K562 (cell line): Measurements from ENCODE around the gene MGST2. TPM values are rescaled to one million over a fixed set of nuclear protein-coding genes. Genes with fewer than 3 reads are reported as not detected.

Experiments
- ATAC-seq: fragments of 200-7000 bp; cut with Tn5 transposase; 3 replicates; pipeline ENCODE4 v1.9.1; 2020; ENCODE audit warnings: moderate library complexity
- BruUV-seq: library from RNA; stranded (reverse); fragments of 400-500 nt; replicated peaks from 2 replicates; lab custom pipeline; 2021; lab: Mats Ljungman, UMichigan
- CTCF ChIA-PET: fragments of 300-600 bp; formaldehyde crosslinking; extraction: SDS; loops from one replicate; lab custom pipeline; 2021; ENCODE audit warnings: low intra/inter-chr PET ratio; lab: Yijun Ruan, JAX
- POLR2A ChIA-PET: fragments of 300-600, 350-650 bp; sonication (Branson Sonifier 250); formaldehyde crosslinking; extraction: SDS; loops from one replicate; lab custom pipeline; 2021; ENCODE audit warnings: antibody characterized with exemption, inconsistent platforms; lab: Yijun Ruan, JAX
- DNase-seq, 4 experiments: peaks; one replicate each; pipeline versions ENCODE4 v3.0.0 to v3.0.0-alpha.2; 2011 to 2018; ENCODE audit warnings: low spot score in 3 of 4, mixed read lengths in 3 of 4; ENCODE audit errors: extremely low read depth in 1 of 4
- FAIRE-seq: peaks from 2 replicates; lab custom pipeline; 2011; peaks lifted over from hg19 to GRCh38; lab: Jason Lieb, UNC
- H2AFZ ChIP-seq: 2 replicates; pipeline ENCODE4 v1.6.0; 2011; ENCODE audit warnings: low read depth, low read length, control low read depth, inconsistent platforms
- H3K27ac ChIP-seq: fragments of 200-600 bp; 3 replicates; pipeline ENCODE4 v1.8.0; 2011; ENCODE audit warnings: low read depth, mild to moderate bottlenecking, control low read depth, inconsistent platforms, low read length, moderate library complexity, mixed read lengths; ENCODE audit errors: extremely low read depth
- H3K27me3 ChIP-seq, 2 experiments: fragments of 300-600 bp in 1 of 2; 2 replicates in 1 of 2; 3 replicates in 1 of 2; pipeline versions ENCODE4 v1.6.0 to v1.8.0; 2011; ENCODE audit warnings: inconsistent platforms in 2 of 2, low read length in 2 of 2, mild to moderate bottlenecking in 1 of 2, mixed read lengths in 1 of 2, moderate library complexity in 1 of 2; ENCODE audit not compliant: control insufficient read depth in 2 of 2, insufficient read depth in 2 of 2
- H3K36me3 ChIP-seq: fragments of 300-600 bp; 3 replicates; pipeline ENCODE4 v1.8.0; 2011; ENCODE audit warnings: mild to moderate bottlenecking, low read length, inconsistent platforms; ENCODE audit not compliant: control insufficient read depth, insufficient read depth
- H3K4me1 ChIP-seq, 2 experiments: fragments of 200-600 bp in 1 of 2; replicated peaks in 1 of 2; 2 replicates in 1 of 2; 3 replicates in 1 of 2; pipeline versions ENCODE4 v1.5.1 to v1.8.0; 2011; ENCODE audit warnings: inconsistent platforms in 2 of 2, low read length in 2 of 2, mild to moderate bottlenecking in 1 of 2, mixed read lengths in 1 of 2, moderate library complexity in 1 of 2; ENCODE audit not compliant: control insufficient read depth in 2 of 2, insufficient read depth in 2 of 2
- H3K4me2 ChIP-seq: 2 replicates; pipeline ENCODE4 v1.6.1; 2011; ENCODE audit warnings: low read length, control low read depth, inconsistent platforms, mixed read lengths; ENCODE audit not compliant: insufficient read depth
- H3K4me3 ChIP-seq: fragments of 200-600 bp; sonication (generic), shearing (Covaris generic); 2 replicates; pipeline ENCODE4 v1.5.1; 2016; ENCODE audit warnings: control low read depth, inconsistent platforms
- H3K79me2 ChIP-seq: fragments of 200-600 bp; 3 replicates; pipeline ENCODE4 v1.8.0; 2011; ENCODE audit warnings: low read length, inconsistent platforms; ENCODE audit not compliant: control insufficient read depth, insufficient read depth
- H3K9ac ChIP-seq, 2 experiments: 2 replicates each; pipeline versions ENCODE4 v1.6.0 to v1.6.1; 2011; ENCODE audit warnings: low read depth in 2 of 2, low read length in 2 of 2, control low read depth in 1 of 2, inconsistent platforms in 1 of 2, mild to moderate bottlenecking in 1 of 2, mixed read lengths in 1 of 2; ENCODE audit not compliant: insufficient read depth in 1 of 2
- H3K9me1 ChIP-seq: one replicate; pipeline ENCODE4 v1.6.0; 2011; ENCODE audit warnings: inconsistent platforms, mild to moderate bottlenecking, low read length, moderate library complexity; ENCODE audit not compliant: control insufficient read depth, insufficient read depth
- H3K9me3 ChIP-seq: replicated peaks from 2 replicates; pipeline ENCODE4 v1.5.1; 2011; ENCODE audit warnings: low read depth, low read length, inconsistent platforms; ENCODE audit not compliant: control insufficient read depth, insufficient read depth
- H4K20me1 ChIP-seq: replicated peaks from 2 replicates; pipeline ENCODE4 v1.6.1; 2011; ENCODE audit warnings: low read length, inconsistent platforms, mixed read lengths; ENCODE audit not compliant: control insufficient read depth, insufficient read depth
- CTBP1 ChIP-seq: fragments of 450-650 bp; IDR thresholded peaks from 2 replicates; pipeline ENCODE4 v1.6.1; 2016; ENCODE audit warnings: borderline replicate concordance
- CTCF ChIP-seq, 3 experiments: IDR thresholded peaks in 2 of 3; conservative IDR thresholded peaks in 1 of 3; 2 replicates each; pipeline ENCODE4 v1.5.1; 2011 to 2012; ENCODE audit warnings: low read length in 3 of 3, mild to moderate bottlenecking in 3 of 3, control low read depth in 2 of 3, improper control_type of control experiment in 1 of 3, inconsistent platforms in 1 of 3, low read depth in 1 of 3, mixed read lengths in 1 of 3, moderate library complexity in 1 of 3; ENCODE audit not compliant: insufficient read depth in 2 of 3
- CTCFL ChIP-seq: IDR thresholded peaks from 2 replicates; pipeline ENCODE4 v1.6.1; 2011; ENCODE audit warnings: borderline replicate concordance, low read depth, mild to moderate bottlenecking, moderate library complexity, low read length; ENCODE audit not compliant: insufficient read depth, poor library complexity, severe bottlenecking
- MAZ ChIP-seq, 2 experiments: fragments of 450-650 bp in 1 of 2; sonication (generic) in 1 of 2; formaldehyde crosslinking; IDR thresholded peaks in 1 of 2; conservative IDR thresholded peaks in 1 of 2; 2 replicates each; pipeline versions ENCODE4 v1.4.0 to v1.5.0; 2020; ENCODE audit warnings: mild to moderate bottlenecking in 1 of 2, missing genetic modification reagents in 1 of 2
- RAD21 ChIP-seq, 2 experiments: fragments of 250-450 bp in 1 of 2; fragments of 450-650 bp in 1 of 2; sonication (Bioruptor Pico) in 1 of 2; formaldehyde crosslinking in 1 of 2; IDR thresholded peaks in 1 of 2; conservative IDR thresholded peaks in 1 of 2; 2 replicates each; pipeline versions ENCODE4 v1.4.0 to v1.8.0; 2020 to 2022; ENCODE audit warnings: mild to moderate bottlenecking in 2 of 2, moderate library complexity in 1 of 2
- SOX6 ChIP-seq: fragments of 450-650 bp; IDR thresholded peaks from 2 replicates; pipeline ENCODE4 v1.6.1; 2014; ENCODE audit warnings: mild to moderate bottlenecking
- ZC3H11A ChIP-seq: IDR thresholded peaks from 2 replicates; pipeline ENCODE4 v1.6.1; 2012; ENCODE audit warnings: low read depth, low read length, improper control_type of control experiment
- ZNF444 ChIP-seq: fragments of 250-450 bp; sonication (Bioruptor Pico); IDR thresholded peaks from 2 replicates; pipeline ENCODE4 v1.4.0; 2020; ENCODE audit warnings: mild to moderate bottlenecking, moderate library complexity
- WGBS: fragments of 100-300 bp; shearing (Covaris generic); methylation state at CpG from one replicate; pipeline ENCODE4 v1.1.6; 2016; ENCODE audit warnings: low coverage, mixed read lengths; ENCODE audit not compliant: insufficient coverage; ENCODE audit errors: missing lambda C conversion rate; 5-methylcytosine and 5-hydroxymethylcytosine counted together
- in situ Hi-C: fragments of 300-500 bp; cut with MboI; formaldehyde crosslinking; loops from 4 replicates; pipeline ENCODE4 v1.15.0; 2018; ENCODE audit warnings: inconsistent platforms, mixed read lengths
- intact Hi-C: fragments of 100-400 bp; cut with micrococcal nuclease; formaldehyde crosslinking; loops from 2 replicates; pipeline ENCODE4 v1.14.2; 2022
- polyA plus RNA-seq, 8 experiments: library from polyadenylated mRNA; depleted of rRNA in 4 of 8; stranded (reverse) in 5 of 8; unstranded in 3 of 8; fragments of >200 nt; fragmentation: Nextera tagmentation in 2 of 8; fragmentation: Illumina TruSeq in 1 of 8; extraction: Ambion mirVana in 2 of 8; extraction: Trizol in 1 of 8; gene quantifications; 2 replicates each; pipeline versions ENCODE4 v1.2.1 to v1.2.3, GENCODE V29; 2011 to 2014; ENCODE audit warnings: inconsistent platforms in 1 of 8, missing spikeins in 1 of 8
- total RNA-seq, 7 experiments: library from RNA; depleted of rRNA in 6 of 7; stranded (reverse); fragments of >200 nt in 6 of 7; fragmentation: Illumina TruSeq in 2 of 7; extraction: Trizol in 2 of 7; gene quantifications; 2 replicates each; pipeline versions ENCODE4 v1.2.1 to v1.2.3, GENCODE V29; 2011 to 2021; ENCODE audit warnings: low replicate concordance in 1 of 7

The MGST2 gene
- total and polyA plus RNA-seq, 9 of the 15 experiments (the other 6 are each of a cell fraction or from before 2014, with no cell fraction given), result 38.7 to 115 (median 84.6) TPM

GRCh38 chr4:139656614-139657486 lies 8.8 kb upstream of the MGST2 start:
- ATAC-seq (peak; percentile 96), DNase-seq (peak; percentile 75 to 84 (median 80)), FAIRE-seq (peak; percentile 94)
- POLR2A ChIA-PET, result interaction anchor here (0.6 to 1.5 kb wide), 3 partner anchors 9 to 62 kb away, joined by 3 to 5 read pairs (median 4); partner anchors contain the start of gene MGST2
- in situ Hi-C loops, result no loop called here
- H2AFZ ChIP-seq, result 0 out of 2 replicates have a peak overlapping the region, but pooled peaks have one; percentile 0
- peaks cover 0 to 3% of the 10 kb centered on the region in 2 experiments; a peak in 2 of 5 replicates for H3K4me1 ChIP-seq
- no peaks in the 10 kb centered on the region for H3K9me1 ChIP-seq
- H4K20me1 ChIP-seq, result no peaks in the 10 kb centered on the region; the same call in 1 of the 2 replicates
- peaks cover 7 to 18% of the 10 kb centered on the region in 2 experiments; a peak in 4 of 5 replicates for H3K27me3 ChIP-seq
- CTCF ChIA-PET, result interaction anchor here (0.7 to 1.8 kb wide), 5 partner anchors 53 to 112 kb away, joined by 3 to 10 read pairs (median 4); no protein-coding TSS in a partner anchor
- BruUV-seq, result no TSS peak
- H3K9me3 ChIP-seq, result no peaks in the 10 kb centered on the region
- no peak overlapping the region for H3K9ac ChIP-seq
- H3K4me2 ChIP-seq, result peak overlapping the region; percentile 27; the same call in 1 of the 2 replicates
- H3K79me2 ChIP-seq, result no peaks in the 10 kb centered on the region
- WGBS, result 1% methylated on average over 13 of the region's 13 CpGs
- intact Hi-C loops, result loop anchor here (1.0 to 10.0 kb wide), 5 partner anchors 35 to 1195 kb away; no protein-coding TSS in a partner anchor
- H3K4me3 ChIP-seq, result no peak overlapping the region
- no peaks in the 10 kb centered on the region for H3K36me3 ChIP-seq
- no peak overlapping the region for H3K27ac ChIP-seq
- TF ChIP-seq ZC3H11A, result no peak
- TF ChIP-seq SOX6, result no peak
- TF ChIP-seq CTBP1, result peak; percentile 15; the same call in 1 of the 2 replicates
- no peak for TF ChIP-seq ZNF444 (CRISPR knock-in tag)
- peak; percentile 81 to 99 (median 96) for TF ChIP-seq CTCF (IDR thresholded peaks at IDR 0.05 in 2 of 3, conservative IDR thresholded peaks at IDR 0.05 in 1 of 3; ENCODE audit: insufficient read depth in 2 of 3, low read depth in 1 of 3, low read length in 3 of 3)
- TF ChIP-seq CTCFL, result peak; percentile 85
- peak; percentile 18 to 73 for TF ChIP-seq RAD21 (CRISPR knock-in tag; conservative IDR thresholded peaks at IDR 0.05 in 1 of 2, IDR thresholded peaks at IDR 0.05 in 1 of 2)
- TF ChIP-seq MAZ (CRISPR knock-in tag; conservative IDR thresholded peaks at IDR 0.05 in 1 of 2, IDR thresholded peaks at IDR 0.05 in 1 of 2), result 0 out of 4 replicates have a peak, but pooled peaks of 1 of the 2 experiments have one; percentile 32
